LHCN-M2 (cell line): ENCODE data around the gene SPATA19. TPM values are rescaled to one million over a fixed set of nuclear protein-coding genes. Genes with fewer than 3 reads are reported as not detected.

Source experiments
- total RNA-seq: library from RNA; depleted of rRNA; stranded (reverse); fragments of >200 nt; gene quantifications from 2 replicates; pipeline ENCODE4 v1.2.3, GENCODE V29; 2014; rRNA removed

Gene SPATA19
- total RNA-seq, 1 experiment from 2014 or later: not detected

Other genes with a start within 250 kb of the SPATA19 start
- under 0.01 and 0.19 TPM in 2 replicates for gene IGSF9B, start 111.5 kb upstream of the SPATA19 start, total RNA-seq
- gene JAM3, start 223.6 kb upstream of the SPATA19 start, total RNA-seq: 116 and 152 TPM in 2 replicates